ENCODE measurements around the gene HOXA2.
A peak's percentile ranks its signal among the peaks of the same experiment; 100 is the strongest.

HOXA2 gene

GRCh38 chr7:27102581-27103442, at the start of gene HOXA2:
Gene HOXA2, minus strand, starts transcription at chr7:27102683. Its CDS starts 183 bp downstream, at chr7:27102500.
- Histone ChIP-seq H3K27me3 (ENCODE audit: control insufficient read depth in 1 of 2, insufficient read depth in 2 of 2, low read length in 2 of 2) (no peaks in the 10 kb centered on the region), H3K9me3 (ENCODE audit: low read length) (no peaks in the 10 kb centered on the region), H3K4me1 (ENCODE audit: insufficient read depth, low read length) (peaks cover 48% of the 10 kb centered on the region), H3K9ac (ENCODE audit: low read length) (peak within 1 kb of the TSS; percentile 42), H3K36me3 (ENCODE audit: insufficient read depth, low read length) (no peaks in the 10 kb centered on the region), H3K27ac (ENCODE audit: low read depth, low read length) (peak within 1 kb of the TSS; percentile 81), H3K4me3 (ENCODE audit: low read depth in 1 of 2, low read length in 2 of 2) (peak within 1 kb of the TSS; percentile 34 to 53)

GRCh38 chr7:27151341-27151930, 49.0 kb upstream of the HOXA2 start:
- no peaks in the 10 kb centered on the region for H3K36me3 ChIP-seq (ENCODE audit: insufficient read depth, low read length)
- H3K27ac ChIP-seq (ENCODE audit: low read depth, low read length): peak overlapping the region; percentile 95
- peaks cover 0 to 24% of the 10 kb centered on the region in 2 donors for H3K27me3 ChIP-seq (ENCODE audit: control insufficient read depth in 1 of 2, insufficient read depth in 2 of 2, low read length in 2 of 2)
- no peaks in the 10 kb centered on the region for H3K9me3 ChIP-seq (ENCODE audit: low read length)
- H3K4me3 ChIP-seq (ENCODE audit: low read depth in 1 of 2, low read length in 2 of 2): peak overlapping the region; percentile 85 to 92
- peaks cover 48% of the 10 kb centered on the region for H3K4me1 ChIP-seq (ENCODE audit: insufficient read depth, low read length)
- peak overlapping the region; percentile 80 for H3K9ac ChIP-seq (ENCODE audit: low read length)

GRCh38 chr7:27150568-27151340, 48.3 kb upstream of the HOXA2 start:
- Histone ChIP-seq H3K4me3 (ENCODE audit: low read depth in 1 of 2, low read length in 2 of 2) (peak overlapping the region; percentile 85 to 92), H3K36me3 (ENCODE audit: insufficient read depth, low read length) (no peaks in the 10 kb centered on the region), H3K27me3 (ENCODE audit: control insufficient read depth in 1 of 2, insufficient read depth in 2 of 2, low read length in 2 of 2) (peaks cover 0 to 20% of the 10 kb centered on the region in 2 donors), H3K9me3 (ENCODE audit: low read length) (no peaks in the 10 kb centered on the region), H3K4me1 (ENCODE audit: insufficient read depth, low read length) (peaks cover 50% of the 10 kb centered on the region), H3K9ac (ENCODE audit: low read length) (peak overlapping the region; percentile 80), H3K27ac (ENCODE audit: low read depth, low read length) (peak overlapping the region; percentile 95)

DNA sequence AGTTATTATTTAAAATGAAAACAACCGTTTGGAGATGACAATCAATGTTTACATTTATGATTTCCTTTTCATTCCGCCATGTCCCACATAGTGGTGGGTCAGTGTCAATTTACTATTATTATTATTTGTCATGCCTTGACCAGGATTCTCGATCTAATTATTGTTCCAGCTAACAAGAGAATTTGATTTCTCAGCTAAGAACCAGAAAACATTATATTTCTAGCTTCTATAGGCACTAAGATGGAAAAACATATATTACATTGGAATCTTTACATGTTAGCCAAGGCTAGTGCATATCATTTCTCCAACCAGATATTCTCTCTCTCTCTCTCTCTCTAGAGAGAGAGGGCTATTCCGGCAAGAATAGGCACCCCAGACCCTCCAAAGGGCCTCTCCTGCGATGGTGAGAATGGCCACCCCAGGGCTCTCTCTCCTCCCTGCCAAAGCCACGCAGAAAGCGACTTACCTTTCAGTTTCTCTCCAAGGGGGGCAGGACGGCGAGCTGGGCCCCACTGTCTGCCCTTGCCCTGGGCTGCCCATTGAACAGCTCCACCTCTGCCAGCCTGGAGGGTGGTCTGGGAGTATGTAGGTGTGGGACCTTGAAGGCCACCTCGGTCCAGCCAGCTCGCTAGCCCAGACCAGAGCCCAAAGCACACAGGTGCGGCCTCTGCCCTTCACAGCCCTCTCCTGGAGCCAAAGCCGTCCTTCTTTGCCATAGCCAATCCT, 47.5 kb upstream of the HOXA2 start:
- Histone ChIP-seq H3K4me3 (ENCODE audit: low read depth in 1 of 2, low read length in 2 of 2) (peak overlapping the region; percentile 85 to 92), H3K9me3 (ENCODE audit: low read length) (no peaks in the 10 kb centered on the region), H3K36me3 (ENCODE audit: insufficient read depth, low read length) (peaks cover 6% of the 10 kb centered on the region), H3K9ac (ENCODE audit: low read length) (peak overlapping the region; percentile 79), H3K4me1 (ENCODE audit: insufficient read depth, low read length) (peaks cover 44% of the 10 kb centered on the region), H3K27me3 (ENCODE audit: control insufficient read depth in 1 of 2, insufficient read depth in 2 of 2, low read length in 2 of 2) (peaks cover 0 to 12% of the 10 kb centered on the region in 2 donors), H3K27ac (ENCODE audit: low read depth, low read length) (peak overlapping the region; percentile 95)

GRCh38 chr7:27148756-27149641, 46.5 kb upstream of the HOXA2 start:
- Histone ChIP-seq H3K9ac (ENCODE audit: low read length) (peak overlapping the region; percentile 79), H3K36me3 (ENCODE audit: insufficient read depth, low read length) (peaks cover 16% of the 10 kb centered on the region), H3K27me3 (ENCODE audit: control insufficient read depth in 1 of 2, insufficient read depth in 2 of 2, low read length in 2 of 2) (peaks cover 0 to 11% of the 10 kb centered on the region in 2 donors), H3K9me3 (ENCODE audit: low read length) (no peaks in the 10 kb centered on the region), H3K27ac (ENCODE audit: low read depth, low read length) (peak overlapping the region; percentile 95), H3K4me3 (ENCODE audit: low read depth in 1 of 2, low read length in 2 of 2) (peak overlapping the region; percentile 50 to 92), H3K4me1 (ENCODE audit: insufficient read depth, low read length) (peaks cover 42% of the 10 kb centered on the region)

DNA sequence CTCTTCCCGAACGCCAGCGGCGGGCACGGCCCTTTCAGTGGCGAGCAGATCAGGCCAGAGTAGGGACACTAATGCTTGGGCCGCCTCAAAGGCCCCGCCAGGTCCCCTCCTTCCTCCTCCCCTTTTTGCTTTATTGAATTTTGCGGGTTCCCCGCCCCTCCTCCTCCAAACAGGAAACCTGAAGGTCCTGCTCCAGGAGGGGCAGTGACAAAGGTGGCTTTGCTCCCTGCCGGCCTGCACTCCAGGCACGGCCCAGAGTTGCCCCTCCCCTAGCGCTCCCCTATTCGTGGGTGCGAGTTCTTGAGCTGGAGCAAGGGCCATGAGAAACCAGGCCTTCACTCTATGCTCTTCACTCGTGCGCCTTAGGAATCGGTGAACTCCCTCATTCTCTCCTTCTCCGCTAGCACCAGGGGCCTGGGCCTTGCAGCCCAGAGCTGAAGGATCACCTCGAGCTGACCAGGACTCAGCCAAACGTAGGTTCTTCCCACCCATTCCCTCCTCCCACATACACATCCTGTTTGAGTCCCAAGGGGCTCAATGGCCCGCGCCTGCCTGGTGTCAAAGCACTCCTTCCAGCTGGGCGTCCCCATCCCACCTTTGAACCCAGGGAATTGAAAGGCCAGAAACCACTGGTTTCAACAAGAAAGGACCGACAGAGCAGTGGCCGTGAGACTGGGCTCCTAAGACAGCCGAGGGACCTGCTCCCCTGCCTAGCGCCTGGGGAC, 45.7 kb upstream of the HOXA2 start:
- peaks cover 19% of the 10 kb centered on the region for H3K36me3 ChIP-seq (ENCODE audit: insufficient read depth, low read length)
- H3K9me3 ChIP-seq (ENCODE audit: low read length): no peaks in the 10 kb centered on the region
- H3K27ac ChIP-seq (ENCODE audit: low read depth, low read length): peak overlapping the region; percentile 95
- H3K4me3 ChIP-seq (ENCODE audit: low read depth in 1 of 2, low read length in 2 of 2): peak overlapping the region; percentile 50 to 92
- H3K9ac ChIP-seq (ENCODE audit: low read length): peak overlapping the region; percentile 79
- peaks cover 0 to 11% of the 10 kb centered on the region in 2 donors for H3K27me3 ChIP-seq (ENCODE audit: control insufficient read depth in 1 of 2, insufficient read depth in 2 of 2, low read length in 2 of 2)
- H3K4me1 ChIP-seq (ENCODE audit: insufficient read depth, low read length): peaks cover 34% of the 10 kb centered on the region

DNA sequence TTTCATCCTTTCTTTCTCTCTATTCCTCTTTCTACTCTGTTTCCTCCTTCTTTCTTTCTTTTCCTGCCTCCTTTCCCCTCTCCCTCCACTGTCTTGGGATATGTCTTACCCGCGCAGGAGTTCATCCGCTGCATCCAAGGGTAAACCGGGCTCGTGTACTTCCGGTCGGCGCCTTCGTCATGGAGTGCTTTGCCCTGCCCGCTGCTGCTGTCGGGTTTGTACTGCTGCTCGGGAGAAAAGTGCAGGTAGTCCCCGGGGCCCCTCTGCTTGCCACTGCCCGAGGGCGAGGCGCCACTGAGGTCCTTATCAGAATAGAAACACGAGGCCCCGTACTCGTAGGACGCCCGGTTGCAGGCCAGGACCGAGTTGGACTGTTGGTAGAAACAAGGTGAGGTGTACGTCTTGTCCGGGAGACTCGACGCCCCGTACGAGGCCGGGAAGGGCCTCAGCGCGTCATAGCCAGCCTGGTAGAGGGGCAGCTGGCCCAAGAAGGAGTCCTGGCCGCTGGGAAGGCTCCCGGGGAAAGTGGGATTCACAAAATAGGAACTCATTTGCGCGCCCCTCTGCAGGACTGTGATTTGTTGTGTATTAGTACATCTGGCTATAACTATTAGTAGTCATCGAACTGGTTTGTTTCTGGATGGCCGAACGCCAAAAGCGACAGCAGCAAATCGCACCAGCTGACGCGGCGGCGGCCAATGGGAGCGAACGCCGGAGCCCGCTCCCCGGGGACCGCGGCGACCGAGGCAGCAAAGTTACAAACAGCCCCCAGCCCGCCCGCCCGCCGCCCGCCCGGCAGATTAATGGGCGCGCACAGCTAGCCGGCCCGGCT, 44.9 kb upstream of the HOXA2 start, which contains the start of gene HOXA6:
Gene HOXA6, minus strand, starts transcription at position 576 of the 832 bp plus-strand sequence. Its CDS starts 25 bp downstream, at position 551.
- H3K27ac ChIP-seq (ENCODE audit: low read depth, low read length): peak within 1 kb of the TSS; percentile 95
- peaks cover 0 to 5% of the 10 kb centered on the region in 2 donors for H3K27me3 ChIP-seq (ENCODE audit: control insufficient read depth in 1 of 2, insufficient read depth in 2 of 2, low read length in 2 of 2)
- peak within 1 kb of the TSS; percentile 79 for H3K9ac ChIP-seq (ENCODE audit: low read length)
- peaks cover 31% of the 10 kb centered on the region for H3K4me1 ChIP-seq (ENCODE audit: insufficient read depth, low read length)
- H3K4me3 ChIP-seq (ENCODE audit: low read depth in 1 of 2, low read length in 2 of 2): peak within 1 kb of the TSS; percentile 50 to 92
- no peaks in the 10 kb centered on the region for H3K9me3 ChIP-seq (ENCODE audit: low read length)
- H3K36me3 ChIP-seq (ENCODE audit: insufficient read depth, low read length): peaks cover 19% of the 10 kb centered on the region

DNA sequence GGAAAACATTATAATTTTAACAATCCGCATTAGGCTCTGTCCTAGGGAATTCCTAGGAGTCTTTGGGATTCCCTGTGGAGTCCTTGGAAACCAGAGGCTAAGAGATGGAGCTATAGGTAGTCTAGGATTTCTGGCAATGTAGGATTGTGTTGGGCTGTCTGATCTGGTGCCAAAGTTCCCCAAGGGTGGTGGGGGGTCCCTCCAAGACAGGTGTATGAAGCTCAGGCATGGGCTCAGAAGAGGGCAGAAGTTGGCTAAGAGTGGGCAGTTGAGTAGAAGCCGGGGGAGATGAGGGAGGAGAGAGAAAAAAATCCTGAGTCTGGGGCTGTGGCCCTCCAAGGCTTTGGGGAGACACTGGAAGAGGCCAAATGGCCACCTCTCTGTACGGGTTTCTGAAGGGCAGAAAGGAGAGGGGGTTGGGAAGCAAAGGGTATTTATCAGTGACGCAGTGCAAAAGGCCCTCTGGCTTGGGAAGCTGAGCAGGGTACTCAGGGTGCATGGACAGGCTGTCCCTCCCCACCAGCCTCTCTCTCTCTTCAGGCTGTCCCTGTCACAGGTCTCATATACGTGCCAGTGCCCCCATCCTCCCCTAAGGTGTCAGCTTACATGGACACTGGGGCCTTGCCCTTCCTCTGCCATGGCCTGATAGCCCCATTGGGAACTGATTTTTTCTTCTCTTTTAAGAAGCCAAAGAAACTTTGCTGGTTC, 44.2 kb upstream of the HOXA2 start:
- Histone ChIP-seq H3K4me3 (ENCODE audit: low read depth in 1 of 2, low read length in 2 of 2) (peak overlapping the region; percentile 6 to 47), H3K9ac (ENCODE audit: low read length) (peak overlapping the region; percentile 34), H3K27me3 (ENCODE audit: control insufficient read depth in 1 of 2, insufficient read depth in 2 of 2, low read length in 2 of 2) (peaks cover 0 to 5% of the 10 kb centered on the region in 2 donors), H3K4me1 (ENCODE audit: insufficient read depth, low read length) (peaks cover 31% of the 10 kb centered on the region), H3K27ac (ENCODE audit: low read depth, low read length) (peak overlapping the region; percentile 95), H3K36me3 (ENCODE audit: insufficient read depth, low read length) (peaks cover 22% of the 10 kb centered on the region), H3K9me3 (ENCODE audit: low read length) (no peaks in the 10 kb centered on the region)

Data from muscle layer of colon (tissue), 2 donors.